ENCODE measurements around the gene ARID1B. TPM values are rescaled to one million over a fixed set of nuclear protein-coding genes. Genes with fewer than 3 reads are reported as not detected.

ARID1B gene
- total RNA-seq, 4 donors from 2014 or later: 87.1 to 194 (median 115) TPM

- intact Hi-C loops (cut with DNase I; ENCODE audit: low total_unique reads): no loop called here
- no peaks in the 10 kb centered on the region for H3K27me3 ChIP-seq
- no peaks in the 10 kb centered on the region for H3K9me3 ChIP-seq
- TF ChIP-seq, protein P1, sequence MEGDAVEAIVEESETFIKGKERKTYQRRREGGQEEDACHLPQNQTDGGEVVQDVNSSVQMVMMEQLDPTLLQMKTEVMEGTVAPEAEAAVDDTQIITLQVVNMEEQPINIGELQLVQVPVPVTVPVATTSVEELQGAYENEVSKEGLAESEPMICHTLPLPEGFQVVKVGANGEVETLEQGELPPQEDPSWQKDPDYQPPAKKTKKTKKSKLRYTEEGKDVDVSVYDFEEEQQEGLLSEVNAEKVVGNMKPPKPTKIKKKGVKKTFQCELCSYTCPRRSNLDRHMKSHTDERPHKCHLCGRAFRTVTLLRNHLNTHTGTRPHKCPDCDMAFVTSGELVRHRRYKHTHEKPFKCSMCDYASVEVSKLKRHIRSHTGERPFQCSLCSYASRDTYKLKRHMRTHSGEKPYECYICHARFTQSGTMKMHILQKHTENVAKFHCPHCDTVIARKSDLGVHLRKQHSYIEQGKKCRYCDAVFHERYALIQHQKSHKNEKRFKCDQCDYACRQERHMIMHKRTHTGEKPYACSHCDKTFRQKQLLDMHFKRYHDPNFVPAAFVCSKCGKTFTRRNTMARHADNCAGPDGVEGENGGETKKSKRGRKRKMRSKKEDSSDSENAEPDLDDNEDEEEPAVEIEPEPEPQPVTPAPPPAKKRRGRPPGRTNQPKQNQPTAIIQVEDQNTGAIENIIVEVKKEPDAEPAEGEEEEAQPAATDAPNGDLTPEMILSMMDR (IDR thresholded peaks at IDR 0.05): no peak
- no peak for TF ChIP-seq EP300 (IDR thresholded peaks at IDR 0.05; ENCODE audit: low read depth)
- no peak for DNase-seq
- H3K4me3 ChIP-seq: no peak overlapping the region
- no peak overlapping the region for H3K27ac ChIP-seq
- in situ Hi-C loops (cut with MboI; ENCODE audit: low pct_ligation_motif_present in 1 of 4, low pct_unique_long_range_greater_than_20kb in 1 of 4, low sequenced_read_pairs in 3 of 4): no loop called here
- 63 to 91% methylated on average over 1 of the region's 1 CpG for WGBS, 2 donors (ENCODE audit: low coverage in 1 of 2)
- no peaks in the 10 kb centered on the region for H3K36me3 ChIP-seq
- H3K4me1 ChIP-seq: peaks cover 0 to 18% (median 11%) of the 10 kb centered on the region in 4 donors
Measured at GRCh38 chr6:157104803-157105202, 327.6 kb downstream of the ARID1B start.

DNA sequence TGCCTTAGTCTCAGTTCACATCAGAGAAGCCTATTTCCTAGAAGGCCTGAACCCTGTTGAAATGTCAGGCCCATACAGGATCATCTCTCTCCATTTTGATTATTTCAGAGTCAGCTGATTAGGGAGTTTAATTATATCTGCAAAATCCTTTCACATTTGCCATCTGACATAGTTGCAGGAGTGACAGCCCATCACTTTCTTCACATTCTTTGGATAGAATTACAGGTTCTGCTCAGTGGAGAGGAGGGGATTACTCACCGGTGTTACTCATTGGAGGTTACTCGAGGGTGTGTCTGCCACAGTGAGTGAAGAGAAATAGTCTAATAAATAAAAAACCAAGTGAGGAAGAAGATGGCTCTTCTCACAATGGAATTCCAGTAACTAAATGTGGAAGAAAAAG, 329.3 kb downstream of the ARID1B start:
- Histone ChIP-seq H3K4me1 (peaks cover 0 to 18% (median 11%) of the 10 kb centered on the region in 4 donors), H3K27ac (peak overlapping the region in 1 of 4 donors; percentile 57), H3K36me3 (no peaks in the 10 kb centered on the region), H3K9me3 (no peaks in the 10 kb centered on the region), H3K27me3 (no peaks in the 10 kb centered on the region), H3K4me3 (no peak overlapping the region)
- TF ChIP-seq, protein P1 (IDR thresholded peaks at IDR 0.05): no peak
- TF ChIP-seq POLR2AphosphoS5 (IDR thresholded peaks at IDR 0.05) (no peak), EP300 (IDR thresholded peaks at IDR 0.05; ENCODE audit: low read depth) (no peak), POLR2A (IDR thresholded peaks at IDR 0.05) (no peak)
- in situ Hi-C loops (cut with MboI; ENCODE audit: low pct_ligation_motif_present in 1 of 4, low pct_unique_long_range_greater_than_20kb in 1 of 4, low sequenced_read_pairs in 3 of 4): no loop called here
- intact Hi-C loops (cut with DNase I; ENCODE audit: low total_unique reads): no loop called here
- no peak for DNase-seq
- WGBS, 2 donors (ENCODE audit: low coverage in 1 of 2): 80 to 82% methylated on average over 1 to 2 of the region's 2 CpGs

GRCh38 chr6:157107571-157107914, 330.4 kb downstream of the ARID1B start:
- 58 to 61% methylated on average over 4 of the region's 4 CpGs for WGBS, 2 donors (ENCODE audit: low coverage in 1 of 2)
- TF ChIP-seq POLR2A (IDR thresholded peaks at IDR 0.05): no peak
- TF ChIP-seq POLR2AphosphoS5 (IDR thresholded peaks at IDR 0.05): no peak
- no peak for TF ChIP-seq EP300 (IDR thresholded peaks at IDR 0.05; ENCODE audit: low read depth)
- TF ChIP-seq, protein P1 (IDR thresholded peaks at IDR 0.05): no peak

GRCh38 chr6:157107915-157108651, 330.9 kb downstream of the ARID1B start:
- WGBS, 2 donors (ENCODE audit: low coverage in 1 of 2): 38 to 42% methylated on average over 6 of the region's 6 CpGs
- in situ Hi-C loops (cut with MboI; ENCODE audit: low pct_ligation_motif_present in 1 of 4, low pct_unique_long_range_greater_than_20kb in 1 of 4, low sequenced_read_pairs in 3 of 4) (no loop called here), intact Hi-C loops (cut with DNase I; ENCODE audit: low total_unique reads) (no loop called here)
- no peaks in the 10 kb centered on the region for H3K36me3 ChIP-seq
- DNase-seq: no peak
- TF ChIP-seq POLR2A (IDR thresholded peaks at IDR 0.05) (no peak), POLR2AphosphoS5 (IDR thresholded peaks at IDR 0.05) (peak in 1 of 3 donors; percentile 31)
- H3K4me1 ChIP-seq: peaks cover 0 to 18% (median 11%) of the 10 kb centered on the region in 4 donors
- no peaks in the 10 kb centered on the region for H3K27me3 ChIP-seq
- H3K4me3 ChIP-seq: no peak overlapping the region
- peak overlapping the region; percentile 41 to 57 (median 52) for H3K27ac ChIP-seq
- no peaks in the 10 kb centered on the region for H3K9me3 ChIP-seq

More at GRCh38 chr6:157107571-157107914, 330.4 kb downstream of the ARID1B start:
- Histone ChIP-seq H3K27ac (peak overlapping the region; percentile 9 to 57 (median 46)), H3K4me3 (no peak overlapping the region), H3K9me3 (no peaks in the 10 kb centered on the region), H3K4me1 (peaks cover 0 to 18% (median 11%) of the 10 kb centered on the region in 4 donors), H3K27me3 (no peaks in the 10 kb centered on the region), H3K36me3 (no peaks in the 10 kb centered on the region)
- in situ Hi-C loops (cut with MboI; ENCODE audit: low pct_ligation_motif_present in 1 of 4, low pct_unique_long_range_greater_than_20kb in 1 of 4, low sequenced_read_pairs in 3 of 4) (no loop called here), intact Hi-C loops (cut with DNase I; ENCODE audit: low total_unique reads) (no loop called here)
- DNase-seq: no peak

Measured in transverse colon (tissue), 4 donors.